Endothelial cell of umbilical vein (primary cell): Measurements from ENCODE around the gene GADD45G. TPM values are rescaled to one million over a fixed set of nuclear protein-coding genes. Genes with fewer than 3 reads are reported as not detected.

Experiments used
- BruUV-seq: library from RNA; stranded (reverse); fragments of 400-500 nt; replicated peaks from 2 replicates; lab custom pipeline; 2021; lab: Mats Ljungman, UMichigan
- CTCF ChIA-PET: fragments of 300-600, 350-600 bp; sonication (Branson Sonifier 250); formaldehyde crosslinking; loops from one replicate; lab custom pipeline; 2021; ENCODE audit warnings: antibody characterized with exemption, inconsistent platforms; lab: Charles Lee
- POLR2A ChIA-PET: fragments of 300-600, 350-600 bp; sonication (Branson Sonifier 250); formaldehyde crosslinking; loops from one replicate; lab custom pipeline; 2021; ENCODE audit warnings: antibody characterized with exemption, inconsistent platforms; lab: Charles Lee
- DNase-seq: peaks from one replicate; pipeline ENCODE4 v3.0.0-alpha.2; 2011; ENCODE audit warnings: low read depth, low spot score
- FAIRE-seq: peaks from 2 replicates; lab custom pipeline; 2011; peaks lifted over from hg19 to GRCh38; lab: Jason Lieb, UNC
- H2AFZ ChIP-seq: 2 replicates; pipeline ENCODE4 v1.6.0; 2012; ENCODE audit warnings: low read depth, low read length, control low read depth, inconsistent platforms
- H3K27ac ChIP-seq: 2 replicates; pipeline ENCODE4 v1.5.1; 2011; ENCODE audit warnings: low read depth, mild to moderate bottlenecking, control low read depth, low read length, moderate library complexity; ENCODE audit not compliant: insufficient read depth
- H3K27me3 ChIP-seq, 2 experiments: 2 replicates each; pipeline versions ENCODE4 v1.6.0 to v1.6.1; 2011; ENCODE audit warnings: low read length in 2 of 2, mixed read lengths in 1 of 2; ENCODE audit not compliant: control insufficient read depth in 2 of 2, insufficient read depth in 2 of 2
- H3K36me3 ChIP-seq, 2 experiments: 2 replicates in 1 of 2; 3 replicates in 1 of 2; pipeline ENCODE4 v1.5.1; 2011; ENCODE audit warnings: low read length in 2 of 2, mild to moderate bottlenecking in 1 of 2, moderate library complexity in 1 of 2; ENCODE audit not compliant: control insufficient read depth in 2 of 2, insufficient read depth in 2 of 2; ENCODE audit errors: extremely low read depth in 1 of 2
- H3K4me1 ChIP-seq: 3 replicates; pipeline ENCODE4 v1.5.1; 2011; ENCODE audit warnings: mild to moderate bottlenecking, low read length; ENCODE audit not compliant: control insufficient read depth, insufficient read depth; ENCODE audit errors: extremely low read depth
- H3K4me2 ChIP-seq: 2 replicates; pipeline ENCODE4 v1.6.1; 2011; ENCODE audit warnings: low read length, control low read depth, mixed read lengths; ENCODE audit not compliant: insufficient read depth
- H3K4me3 ChIP-seq, 3 experiments: fragments of 200-600 bp in 1 of 3; sonication (generic), shearing (Covaris generic) in 1 of 3; replicated peaks in 1 of 3; 2 replicates each; pipeline ENCODE4 v1.5.1; 2011 to 2016; ENCODE audit warnings: control low read depth in 3 of 3, low read length in 3 of 3, mild to moderate bottlenecking in 2 of 3, inconsistent platforms in 1 of 3, low read depth in 1 of 3, moderate library complexity in 1 of 3; ENCODE audit not compliant: insufficient read depth in 1 of 3
- H3K79me2 ChIP-seq: 2 replicates; pipeline ENCODE4 v1.6.0; 2012; ENCODE audit warnings: low read length, inconsistent platforms; ENCODE audit not compliant: control insufficient read depth, insufficient read depth
- H3K9ac ChIP-seq: replicated peaks from 2 replicates; pipeline ENCODE3; 2011; ENCODE audit warnings: low read length, control low read depth; ENCODE audit not compliant: insufficient read depth; ENCODE audit errors: extremely low read depth
- H3K9me1 ChIP-seq: replicated peaks from 3 replicates; pipeline ENCODE4 v1.6.0; 2011; ENCODE audit warnings: mild to moderate bottlenecking, low read length; ENCODE audit not compliant: control insufficient read depth, insufficient read depth; ENCODE audit errors: extremely low read depth
- H3K9me3 ChIP-seq: replicated peaks from 2 replicates; pipeline ENCODE4 v1.5.1; 2012; ENCODE audit warnings: low read length, inconsistent platforms; ENCODE audit not compliant: control insufficient read depth, insufficient read depth
- H4K20me1 ChIP-seq: replicated peaks from 2 replicates; pipeline ENCODE3; 2011; ENCODE audit warnings: mild to moderate bottlenecking, low read length; ENCODE audit not compliant: control insufficient read depth, insufficient read depth; ENCODE audit errors: extremely low read depth
- EZH2 ChIP-seq: IDR thresholded peaks from 2 replicates; pipeline ENCODE4 v1.6.1; 2012; ENCODE audit warnings: borderline replicate concordance, low read depth, mild to moderate bottlenecking, moderate library complexity, low read length, inconsistent platforms; ENCODE audit not compliant: severe bottlenecking
- FOS ChIP-seq: IDR thresholded peaks from 2 replicates; pipeline ENCODE4 v1.6.1; 2011; ENCODE audit warnings: mild to moderate bottlenecking, low read length, moderate library complexity, borderline replicate concordance; ENCODE audit not compliant: insufficient read depth
- GATA2 ChIP-seq: IDR thresholded peaks from 2 replicates; pipeline ENCODE4 v1.7.0; 2011; ENCODE audit warnings: low read depth, mild to moderate bottlenecking, moderate library complexity, mixed read lengths, low read length; ENCODE audit not compliant: insufficient read length, insufficient read depth
- JUN ChIP-seq: IDR thresholded peaks from 2 replicates; pipeline ENCODE4 v1.6.1; 2011; ENCODE audit warnings: borderline replicate concordance, low read depth; ENCODE audit not compliant: insufficient read length, insufficient read depth
- MYC ChIP-seq: IDR thresholded peaks from one replicate; pipeline ENCODE4 v1.6.1; 2011; ENCODE audit warnings: mild to moderate bottlenecking, low read depth, low read length
- POLR2AphosphoS5 ChIP-seq: IDR thresholded peaks from 2 replicates; pipeline ENCODE4 v1.6.1; 2012; ENCODE audit warnings: low read depth, mild to moderate bottlenecking, control low read depth, low read length, moderate library complexity; ENCODE audit not compliant: insufficient read depth
- dilution Hi-C: fragments of 300-500 bp; cut with MboI; formaldehyde crosslinking; loops from one replicate; pipeline ENCODE4 v1.15.0; 2019; ENCODE audit warnings: low sequenced_read_pairs; ENCODE audit not compliant: extremely low pct_ligation_motif_present
- intact Hi-C: fragments of 100-400 bp; cut with micrococcal nuclease; formaldehyde crosslinking; loops from one replicate; pipeline ENCODE4 v1.10.0; 2022
- polyA plus RNA-seq, 4 experiments: library from polyadenylated mRNA; depleted of rRNA in 3 of 4; stranded (reverse) in 3 of 4; unstranded in 1 of 4; fragments of >200 nt; gene quantifications; 2 replicates each; pipeline versions ENCODE4 v1.2.1 to v1.2.3, GENCODE V29; 2011 to 2012; ENCODE audit warnings: missing spikeins in 1 of 4
- total RNA-seq: library from RNA; stranded (reverse); gene quantifications from 2 replicates; pipeline ENCODE4 v1.2.3, GENCODE V29; 2021
- TF ChIP-seq, protein P1 (sequence below), 2 donors: IDR thresholded peaks; 1 replicate in 1 of 2; 2 replicates in 1 of 2; pipeline ENCODE4 v1.5.1; 2011; ENCODE audit warnings: low read length in 2 of 2, mild to moderate bottlenecking in 2 of 2, moderate library complexity in 2 of 2, control low read depth in 1 of 2, inconsistent platforms in 1 of 2, low read depth in 1 of 2; ENCODE audit not compliant: insufficient read depth in 1 of 2; ENCODE audit errors: extremely low read depth in 1 of 2
- TF ChIP-seq, protein P2 (sequence below): IDR thresholded peaks from 2 replicates; pipeline ENCODE4 v1.6.1; 2011; ENCODE audit not compliant: insufficient read depth, insufficient read length

The GADD45G gene
- total and polyA plus RNA-seq, 2 donors (not counting 3 experiments of a cell fraction or from before 2014, with no cell fraction given) = 0.44 to 0.64 TPM

DNA sequence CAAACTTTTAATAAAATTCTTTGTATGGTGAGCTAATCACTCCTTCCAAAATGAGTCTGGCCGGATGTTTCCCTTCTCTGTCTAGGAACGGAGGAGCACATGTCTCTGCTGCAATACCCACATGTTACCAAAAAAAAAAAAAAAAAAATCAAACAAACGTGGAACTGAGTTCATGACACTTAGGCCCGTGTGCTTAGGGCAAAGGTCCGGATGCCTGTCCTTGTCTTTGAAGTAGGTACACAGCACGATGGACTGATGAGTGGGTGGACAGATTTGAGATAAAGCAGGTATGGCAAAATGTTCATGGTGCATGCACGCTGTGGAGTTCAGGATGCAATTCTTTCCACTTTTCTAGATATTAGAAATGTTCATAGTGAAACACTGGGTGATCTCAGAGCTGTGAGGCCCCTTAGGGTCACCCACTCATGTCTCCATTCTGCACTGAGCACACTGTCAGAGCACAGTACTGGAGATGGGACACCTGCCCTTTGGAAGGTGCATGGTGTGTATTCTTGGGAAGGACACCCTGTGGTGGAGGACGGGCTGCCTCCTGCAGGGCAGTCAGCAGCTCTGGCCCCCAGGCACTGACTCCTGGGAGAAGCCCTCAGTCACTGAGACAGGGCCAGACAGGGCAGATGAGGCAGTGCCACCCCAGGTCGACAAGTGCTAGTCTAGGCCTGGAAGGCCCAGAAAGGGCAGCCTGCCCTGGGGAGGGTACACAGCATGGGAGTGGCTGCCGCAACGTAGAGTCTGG is 43.6 kb downstream of the GADD45G start:
- peaks cover 0 to 2% of the 10 kb centered on the region in 2 experiments for H3K27me3 ChIP-seq
- no peak overlapping the region for H3K9ac ChIP-seq
- H3K27ac ChIP-seq = no peak overlapping the region
- intact Hi-C loops (no loop called here), dilution Hi-C loops (no loop called here)
- CTCF ChIA-PET = interaction anchor here (1.5 kb wide), 1 partner anchor 50 kb away, joined by 3 read pairs; no protein-coding TSS in a partner anchor
- H3K4me2 ChIP-seq = no peak overlapping the region
- no peaks in the 10 kb centered on the region for H4K20me1 ChIP-seq
- H3K4me1 ChIP-seq = no peaks in the 10 kb centered on the region
- no peak for DNase-seq
- no TSS peak for BruUV-seq
- no peaks in the 10 kb centered on the region for H3K36me3 ChIP-seq
- H3K9me1 ChIP-seq = no peaks in the 10 kb centered on the region
- TF ChIP-seq GATA2 (no peak), EZH2 (no peak), FOS (no peak), POLR2AphosphoS5 (no peak), JUN (no peak), MYC (no peak)
- TF ChIP-seq, protein P1, sequence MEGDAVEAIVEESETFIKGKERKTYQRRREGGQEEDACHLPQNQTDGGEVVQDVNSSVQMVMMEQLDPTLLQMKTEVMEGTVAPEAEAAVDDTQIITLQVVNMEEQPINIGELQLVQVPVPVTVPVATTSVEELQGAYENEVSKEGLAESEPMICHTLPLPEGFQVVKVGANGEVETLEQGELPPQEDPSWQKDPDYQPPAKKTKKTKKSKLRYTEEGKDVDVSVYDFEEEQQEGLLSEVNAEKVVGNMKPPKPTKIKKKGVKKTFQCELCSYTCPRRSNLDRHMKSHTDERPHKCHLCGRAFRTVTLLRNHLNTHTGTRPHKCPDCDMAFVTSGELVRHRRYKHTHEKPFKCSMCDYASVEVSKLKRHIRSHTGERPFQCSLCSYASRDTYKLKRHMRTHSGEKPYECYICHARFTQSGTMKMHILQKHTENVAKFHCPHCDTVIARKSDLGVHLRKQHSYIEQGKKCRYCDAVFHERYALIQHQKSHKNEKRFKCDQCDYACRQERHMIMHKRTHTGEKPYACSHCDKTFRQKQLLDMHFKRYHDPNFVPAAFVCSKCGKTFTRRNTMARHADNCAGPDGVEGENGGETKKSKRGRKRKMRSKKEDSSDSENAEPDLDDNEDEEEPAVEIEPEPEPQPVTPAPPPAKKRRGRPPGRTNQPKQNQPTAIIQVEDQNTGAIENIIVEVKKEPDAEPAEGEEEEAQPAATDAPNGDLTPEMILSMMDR (IDR thresholded peaks at IDR 0.05; ENCODE audit: extremely low read depth in 1 of 2, insufficient read depth in 1 of 2, low read depth in 1 of 2, low read length in 2 of 2) = no peak
- TF ChIP-seq, protein P2, sequence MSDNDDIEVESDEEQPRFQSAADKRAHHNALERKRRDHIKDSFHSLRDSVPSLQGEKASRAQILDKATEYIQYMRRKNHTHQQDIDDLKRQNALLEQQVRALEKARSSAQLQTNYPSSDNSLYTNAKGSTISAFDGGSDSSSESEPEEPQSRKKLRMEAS = no peak
- H3K79me2 ChIP-seq = no peaks in the 10 kb centered on the region
- H2AFZ ChIP-seq = no peak overlapping the region
- POLR2A ChIA-PET = no interaction called here
- H3K9me3 ChIP-seq = no peaks in the 10 kb centered on the region
- no peak overlapping the region for H3K4me3 ChIP-seq
- no peak for FAIRE-seq
